H1 (cell line): ENCODE results near the gene ZBTB16. TPM values are rescaled to one million over a fixed set of nuclear protein-coding genes. Genes with fewer than 3 reads are reported as not detected.

Experiments used
- CTCF ChIA-PET: fragments of 300-600 bp; sonication (Branson Sonifier 250); formaldehyde crosslinking; loops from one replicate; lab custom pipeline; 2021; ENCODE audit not compliant: partially characterized antibody; lab: Charles Lee
- POLR2A ChIA-PET: fragments of 300-600 bp; sonication (Branson Sonifier 250); formaldehyde crosslinking; loops from one replicate; lab custom pipeline; 2021; ENCODE audit warnings: inconsistent platforms; ENCODE audit not compliant: partially characterized antibody; lab: Charles Lee
- DNase-seq, 2 experiments: peaks; one replicate each; pipeline versions ENCODE4 v3.0.0 to v3.0.0-alpha.2; 2010 to 2022; ENCODE audit warnings: low spot score in 2 of 2, low read depth in 1 of 2, mixed read lengths in 1 of 2
- FAIRE-seq: peaks from 2 replicates; lab custom pipeline; 2011; peaks lifted over from hg19 to GRCh38; lab: Jason Lieb, UNC
- H2AFZ ChIP-seq: 2 replicates; pipeline ENCODE4 v1.8.1; 2012; ENCODE audit warnings: low read length, inconsistent platforms
- H2AK5ac ChIP-seq: 2 replicates; pipeline ENCODE4 v1.6.1; 2013; ENCODE audit warnings: low read depth, low read length
- H2BK120ac ChIP-seq: replicated peaks from 2 replicates; pipeline ENCODE3; 2013; ENCODE audit warnings: low read depth, low read length, inconsistent platforms
- H2BK12ac ChIP-seq: 2 replicates; pipeline ENCODE4 v1.6.1; 2013; ENCODE audit warnings: low read depth, low read length
- H2BK15ac ChIP-seq: 2 replicates; pipeline ENCODE4 v1.6.1; 2013; ENCODE audit warnings: low read length
- H2BK20ac ChIP-seq: 2 replicates; pipeline ENCODE4 v1.6.1; 2013; ENCODE audit warnings: low read length
- H2BK5ac ChIP-seq: 2 replicates; pipeline ENCODE4 v1.6.1; 2013; ENCODE audit warnings: low read depth, low read length
- H3K14ac ChIP-seq: 2 replicates; pipeline ENCODE4 v1.6.1; 2013; ENCODE audit warnings: inconsistent platforms; ENCODE audit not compliant: insufficient read length
- H3K18ac ChIP-seq: 2 replicates; pipeline ENCODE4 v1.6.1; 2013; ENCODE audit warnings: low read length; ENCODE audit errors: extremely low read depth
- H3K23ac ChIP-seq: 2 replicates; pipeline ENCODE4 v1.6.1; 2013; ENCODE audit warnings: inconsistent platforms; ENCODE audit not compliant: insufficient read length
- H3K23me2 ChIP-seq: 2 replicates; pipeline ENCODE4 v1.6.1; 2013; ENCODE audit warnings: low read depth, low read length
- H3K27ac ChIP-seq: 2 replicates; pipeline ENCODE4 v1.6.1; 2011; ENCODE audit warnings: low read depth, low read length, inconsistent platforms
- H3K27me3 ChIP-seq, 4 experiments: replicated peaks in 1 of 4; 1 replicate in 1 of 4; 2 replicates in 3 of 4; pipeline versions ENCODE4 v1.6.1 to v1.8.1; 2011 to 2013; ENCODE audit warnings: low read length in 3 of 4, mild to moderate bottlenecking in 3 of 4, inconsistent platforms in 2 of 4, mixed read lengths in 2 of 4, moderate library complexity in 1 of 4; ENCODE audit not compliant: control insufficient read depth in 3 of 4, insufficient read depth in 3 of 4; ENCODE audit errors: extremely low read depth in 1 of 4
- H3K36me3 ChIP-seq, 4 experiments: 2 replicates each; pipeline versions ENCODE4 v1.6.1 to v1.8.1; 2011 to 2013; ENCODE audit warnings: mild to moderate bottlenecking in 4 of 4, low read length in 3 of 4, moderate library complexity in 2 of 4, control low read depth in 1 of 4, inconsistent platforms in 1 of 4; ENCODE audit not compliant: insufficient read depth in 4 of 4, control insufficient read depth in 2 of 4
- H3K4ac ChIP-seq: replicated peaks from 2 replicates; pipeline ENCODE3; 2013; ENCODE audit warnings: low read length, low read depth, mixed read lengths, inconsistent platforms; ENCODE audit not compliant: insufficient read length
- H3K4me1 ChIP-seq, 4 experiments: replicated peaks in 1 of 4; 1 replicate in 1 of 4; 2 replicates in 3 of 4; pipeline versions ENCODE4 v1.6.1 to v1.8.1; 2011 to 2013; ENCODE audit warnings: low read length in 3 of 4, inconsistent platforms in 2 of 4, mixed read lengths in 1 of 4; ENCODE audit not compliant: insufficient read depth in 4 of 4, control insufficient read depth in 3 of 4
- H3K4me2 ChIP-seq, 2 experiments: 2 replicates each; pipeline versions ENCODE4 v1.6.1 to v1.8.1; 2011 to 2013; ENCODE audit warnings: low read depth in 2 of 2, low read length in 2 of 2, control low read depth in 1 of 2, inconsistent platforms in 1 of 2, mild to moderate bottlenecking in 1 of 2; ENCODE audit not compliant: insufficient read depth in 1 of 2
- H3K4me3 ChIP-seq, 4 experiments: fragments of 200-600, 300-600 bp in 1 of 4; sonication (generic), shearing (Covaris generic), sonication (Bioruptor Twin) in 1 of 4; 2 replicates each; pipeline versions ENCODE4 v1.5.1 to v1.8.1; 2011 to 2016; ENCODE audit warnings: low read length in 4 of 4, low read depth in 3 of 4, control low read depth in 2 of 4, inconsistent platforms in 2 of 4, mild to moderate bottlenecking in 2 of 4, mixed read lengths in 1 of 4, moderate library complexity in 1 of 4; ENCODE audit not compliant: insufficient read depth in 2 of 4; ENCODE audit errors: extremely low read depth in 1 of 4
- H3K56ac ChIP-seq: replicated peaks from 2 replicates; pipeline ENCODE3; 2013; ENCODE audit warnings: low read depth, mild to moderate bottlenecking, mixed read lengths, low read length, inconsistent platforms; ENCODE audit not compliant: insufficient read length
- H3K79me1 ChIP-seq: 2 replicates; pipeline ENCODE4 v1.6.1; 2013; ENCODE audit warnings: low read depth, low read length, control low read depth
- H3K79me2 ChIP-seq, 2 experiments: 2 replicates each; pipeline versions ENCODE4 v1.6.1 to v1.8.1; 2012 to 2013; ENCODE audit warnings: low read length in 2 of 2, mild to moderate bottlenecking in 2 of 2, inconsistent platforms in 1 of 2; ENCODE audit not compliant: insufficient read depth in 2 of 2, control insufficient read depth in 1 of 2
- H3K9ac ChIP-seq, 4 experiments: replicated peaks in 1 of 4; 1 replicate in 1 of 4; 2 replicates in 3 of 4; pipeline versions ENCODE4 v1.6.1 to v1.8.1; 2011 to 2013; ENCODE audit warnings: low read depth in 3 of 4, low read length in 3 of 4, control low read depth in 2 of 4, mild to moderate bottlenecking in 2 of 4, moderate library complexity in 2 of 4, inconsistent platforms in 1 of 4; ENCODE audit errors: extremely low read depth in 1 of 4
- H3K9me3 ChIP-seq, 2 experiments: 2 replicates each; pipeline versions ENCODE4 v1.6.1 to v1.8.1; 2012 to 2013; ENCODE audit warnings: mild to moderate bottlenecking in 2 of 2, moderate library complexity in 2 of 2, control low read depth in 1 of 2, inconsistent platforms in 1 of 2, low read depth in 1 of 2, low read length in 1 of 2, mixed read lengths in 1 of 2; ENCODE audit not compliant: insufficient read depth in 2 of 2
- H4K20me1 ChIP-seq, 2 experiments: replicated peaks in 1 of 2; 2 replicates each; pipeline versions ENCODE3 to v1.8.1; 2011 to 2013; ENCODE audit warnings: inconsistent platforms in 2 of 2, low read length in 2 of 2, mild to moderate bottlenecking in 1 of 2; ENCODE audit not compliant: insufficient read depth in 2 of 2, control insufficient read depth in 1 of 2
- H4K5ac ChIP-seq: 2 replicates; pipeline ENCODE4 v1.6.1; 2013; ENCODE audit warnings: low read length, low read depth, mixed read lengths, inconsistent platforms; ENCODE audit not compliant: insufficient read length
- H4K8ac ChIP-seq: 2 replicates; pipeline ENCODE4 v1.8.0; 2013; ENCODE audit warnings: mild to moderate bottlenecking, moderate library complexity, low read length, inconsistent platforms; ENCODE audit not compliant: insufficient read depth; ENCODE audit errors: extremely low read depth
- H4K91ac ChIP-seq: replicated peaks from 2 replicates; pipeline ENCODE3; 2013; ENCODE audit warnings: low read length, mixed read lengths, inconsistent platforms; ENCODE audit not compliant: insufficient read length
- SP4 ChIP-seq: IDR thresholded peaks from 2 replicates; pipeline ENCODE4 v1.6.1; 2012; ENCODE audit warnings: low read length, inconsistent platforms
- WGBS, 2 experiments: shearing (Covaris generic) in 1 of 2; methylation state at CpG; one replicate each; pipeline versions ENCODE4 v1.1.6 to v1.1.7; 2013 to 2015; ENCODE audit warnings: low lambda C conversion rate in 2 of 2, mixed read lengths in 2 of 2, inconsistent platforms in 1 of 2, low coverage in 1 of 2, missing lambda C conversion rate in 1 of 2; ENCODE audit not compliant: insufficient replicate concordance in 2 of 2, insufficient coverage in 1 of 2, insufficient read length in 1 of 2; ENCODE audit errors: extremely low coverage in 1 of 2, missing lambda C conversion rate in 1 of 2; 5-methylcytosine and 5-hydroxymethylcytosine counted together
- polyA plus RNA-seq, 7 experiments: library from polyadenylated mRNA; depleted of rRNA in 3 of 7; stranded (reverse) in 5 of 7; unstranded in 2 of 7; fragments of >200 nt in 5 of 7; fragments of 200-250 nt in 2 of 7; gene quantifications; 1 replicate in 5 of 7; 2 replicates in 1 of 7; 4 replicates in 1 of 7; pipeline versions ENCODE4 v1.2.1 to v1.2.3, GENCODE V29; 2011 to 2013; ENCODE audit warnings: missing spikeins in 2 of 7, mixed read lengths in 2 of 7
- total RNA-seq: library from RNA; stranded (reverse); fragmentation: NEBNext Ultra II Directional; extraction: Animal tissue kit (Norgen Biotek cat#: 25700); gene quantifications from 2 replicates; pipeline ENCODE4 v1.2.1, GENCODE V29; 2021

Gene ZBTB16
- total and polyA plus RNA-seq, 2 of the 8 experiments (the other 6 are each of a cell fraction or from before 2014, with no cell fraction given), result 0.12 to 0.61 TPM

GRCh38 chr11:114272311-114272710 is 212.8 kb downstream of the ZBTB16 start:
- Histone ChIP-seq H3K36me3 (no peaks in the 10 kb centered on the region), H3K4me1 (no peaks in the 10 kb centered on the region), H3K14ac (no peak overlapping the region), H4K91ac (no peak overlapping the region), H2BK15ac (no peak overlapping the region), H4K8ac (no peak overlapping the region), H3K79me1 (no peaks in the 10 kb centered on the region), H2BK20ac (no peak overlapping the region), H3K9me3 (no peaks in the 10 kb centered on the region), H2BK5ac (no peak overlapping the region), H3K23ac (no peak overlapping the region), H3K4ac (no peak overlapping the region), H3K79me2 (no peaks in the 10 kb centered on the region), H2AFZ (no peak overlapping the region), H4K20me1 (no peaks in the 10 kb centered on the region), H3K23me2 (no peaks in the 10 kb centered on the region), H3K56ac (no peak overlapping the region), H2BK12ac (no peak overlapping the region), H2BK120ac (no peak overlapping the region), H3K4me3 (no peak overlapping the region), H3K4me2 (no peak overlapping the region), H3K27ac (no peak overlapping the region), H3K27me3 (peaks cover 0 to 1% (median 0%) of the 10 kb centered on the region in 4 experiments; a peak in 1 of 7 replicates), H3K9ac (no peak overlapping the region), H2AK5ac (no peak overlapping the region), H4K5ac (no peak overlapping the region), H3K18ac (no peak overlapping the region)
- 92% methylated on average over 4 of the region's 4 CpGs; no CpG with 5 or more reads in 1 of the 2 experiments for WGBS, 2 experiments
- DNase-seq, result no peak
- ChIA-PET CTCF (interaction anchor here (1.0 to 12.4 kb wide), 3 partner anchors 8 to 277 kb away, joined by 3 to 123 read pairs (median 3); no protein-coding TSS in a partner anchor), POLR2A (no interaction called here)
- FAIRE-seq, result no peak
- TF ChIP-seq SP4, result no peak
